DMS 273 treated with DMSO at 0.1 percent for 48 hours (cell line): ENCODE measurements around the gene ZNF467.

Experiments
- DNase-seq: peaks from one replicate; lab custom pipeline; 2025; lab: John Stamatoyannopoulos, UW

ZNF467 gene, protein sequence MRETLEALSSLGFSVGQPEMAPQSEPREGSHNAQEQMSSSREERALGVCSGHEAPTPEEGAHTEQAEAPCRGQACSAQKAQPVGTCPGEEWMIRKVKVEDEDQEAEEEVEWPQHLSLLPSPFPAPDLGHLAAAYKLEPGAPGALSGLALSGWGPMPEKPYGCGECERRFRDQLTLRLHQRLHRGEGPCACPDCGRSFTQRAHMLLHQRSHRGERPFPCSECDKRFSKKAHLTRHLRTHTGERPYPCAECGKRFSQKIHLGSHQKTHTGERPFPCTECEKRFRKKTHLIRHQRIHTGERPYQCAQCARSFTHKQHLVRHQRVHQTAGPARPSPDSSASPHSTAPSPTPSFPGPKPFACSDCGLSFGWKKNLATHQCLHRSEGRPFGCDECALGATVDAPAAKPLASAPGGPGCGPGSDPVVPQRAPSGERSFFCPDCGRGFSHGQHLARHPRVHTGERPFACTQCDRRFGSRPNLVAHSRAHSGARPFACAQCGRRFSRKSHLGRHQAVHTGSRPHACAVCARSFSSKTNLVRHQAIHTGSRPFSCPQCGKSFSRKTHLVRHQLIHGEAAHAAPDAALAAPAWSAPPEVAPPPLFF

DNA sequence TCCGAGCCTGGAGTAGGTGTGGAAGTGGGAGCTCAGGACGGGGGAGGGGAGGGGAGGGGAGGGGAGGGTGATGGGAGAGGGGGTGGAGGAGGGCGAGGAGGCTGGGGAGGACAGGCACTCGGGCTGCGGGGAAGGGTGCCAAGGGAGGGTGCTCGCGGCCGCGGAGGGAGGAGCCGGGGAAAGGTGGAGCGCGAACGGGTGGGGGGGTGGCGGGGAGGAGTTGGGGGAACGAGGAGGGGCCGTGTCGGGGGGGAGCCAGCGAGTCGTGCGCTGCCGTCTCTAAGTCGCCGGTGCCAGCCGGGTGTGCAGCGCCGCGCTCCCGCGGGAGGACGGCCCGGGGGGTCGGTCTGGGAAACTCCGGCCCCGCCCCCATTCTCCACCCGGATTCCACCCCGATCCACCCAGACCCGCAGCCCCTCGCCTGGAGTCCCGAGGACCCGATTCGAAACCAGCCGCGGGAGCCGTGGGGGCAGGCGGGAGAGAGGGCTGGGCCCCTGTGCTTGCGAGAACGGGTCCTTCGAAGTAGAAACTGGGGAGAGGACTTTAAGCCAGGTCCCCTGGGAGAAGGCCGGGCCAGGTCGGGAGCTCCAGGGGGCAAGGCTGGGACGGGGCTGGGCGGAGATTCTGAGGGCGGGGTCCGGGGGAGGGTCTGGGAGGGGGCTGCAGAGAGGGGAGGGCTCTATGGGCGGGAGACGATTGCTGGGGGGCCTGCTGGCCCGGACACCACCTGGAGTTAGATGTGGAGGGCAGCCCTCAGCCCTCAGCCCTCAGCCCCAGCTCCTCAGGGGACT, at the start of gene ZNF467:
Gene ZNF467 (minus strand): TSS at position 143 of the 791 bp plus-strand sequence. CDS start 2,556 bp downstream, outside the sequence.
- no peak for DNase-seq

DNA sequence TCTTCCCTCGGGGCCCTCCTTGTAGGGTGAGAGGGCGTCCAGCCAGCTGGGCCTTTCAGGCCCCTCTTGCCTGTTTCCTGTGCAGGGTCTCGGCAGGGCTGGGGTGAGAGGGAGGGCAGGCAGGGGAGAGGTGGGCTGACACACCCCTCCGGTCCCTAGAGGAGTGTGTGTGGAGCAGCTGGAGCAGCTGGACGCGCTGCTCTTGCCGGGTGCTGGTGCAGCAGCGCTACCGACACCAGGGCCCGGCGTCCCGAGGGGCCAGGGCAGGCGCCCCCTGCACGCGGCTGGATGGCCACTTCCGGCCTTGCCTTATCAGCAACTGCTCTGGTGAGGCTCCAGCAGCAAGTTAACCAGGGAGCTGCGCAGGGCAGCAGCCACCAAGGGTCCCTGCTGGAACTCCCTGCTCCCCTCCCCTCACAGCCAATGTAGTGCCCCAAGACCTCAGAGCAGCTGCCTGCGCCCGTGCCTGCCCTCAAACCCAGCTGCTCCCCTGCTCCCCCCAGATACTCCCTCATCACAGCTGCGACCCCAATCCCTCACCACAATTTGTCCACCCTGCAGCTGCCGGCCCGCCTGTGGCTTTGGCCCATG, 49.1 kb upstream of the ZNF467 start:
- DNase-seq: no peak

DNA sequence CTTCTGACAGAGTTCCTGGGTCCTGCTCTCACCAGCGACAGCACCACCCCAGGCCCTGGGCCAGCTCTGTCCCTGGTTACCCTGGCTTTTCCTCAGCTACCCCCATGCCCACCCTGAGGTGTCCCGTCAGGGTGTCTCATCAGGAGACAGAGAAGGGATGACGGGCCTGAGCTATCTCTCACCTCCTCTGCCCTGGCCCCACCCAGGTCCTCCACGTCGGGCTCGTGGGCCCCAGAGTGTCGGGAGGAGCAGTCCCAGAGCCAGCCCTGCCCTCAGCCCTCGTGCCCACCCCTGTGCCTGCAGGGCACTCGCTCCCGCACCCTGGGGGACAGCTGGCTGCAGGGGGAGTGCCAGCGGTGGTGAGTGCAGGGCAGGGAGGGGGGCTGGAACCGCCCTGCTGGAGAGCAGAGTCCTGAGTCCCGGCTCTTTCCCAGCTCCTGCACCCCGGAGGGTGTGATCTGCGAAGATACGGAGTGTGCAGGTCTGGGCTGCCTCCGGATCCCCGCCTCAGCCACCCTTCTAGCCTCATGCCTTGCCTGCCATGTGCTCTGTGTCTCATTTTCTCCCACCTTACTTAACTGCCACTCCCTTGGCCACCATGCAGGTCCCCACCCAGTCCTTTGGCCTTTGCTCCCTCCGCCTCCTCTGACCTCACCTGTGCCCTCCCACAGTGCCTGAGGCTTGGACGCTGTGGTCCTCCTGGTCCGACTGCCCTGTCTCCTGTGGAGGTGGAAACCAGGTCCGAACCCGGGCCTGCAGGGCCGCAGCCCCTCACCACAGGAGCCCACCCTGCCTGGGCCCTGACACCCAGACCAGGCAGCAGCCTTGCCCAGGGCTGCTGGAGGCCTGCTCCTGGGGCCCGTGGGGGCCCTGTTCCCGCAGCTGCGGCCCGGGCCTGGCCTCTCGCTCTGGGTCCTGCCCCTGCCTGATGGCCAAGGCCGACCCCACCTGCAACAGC, 48.1 kb upstream of the ZNF467 start:
- DNase-seq: no peak

DNA sequence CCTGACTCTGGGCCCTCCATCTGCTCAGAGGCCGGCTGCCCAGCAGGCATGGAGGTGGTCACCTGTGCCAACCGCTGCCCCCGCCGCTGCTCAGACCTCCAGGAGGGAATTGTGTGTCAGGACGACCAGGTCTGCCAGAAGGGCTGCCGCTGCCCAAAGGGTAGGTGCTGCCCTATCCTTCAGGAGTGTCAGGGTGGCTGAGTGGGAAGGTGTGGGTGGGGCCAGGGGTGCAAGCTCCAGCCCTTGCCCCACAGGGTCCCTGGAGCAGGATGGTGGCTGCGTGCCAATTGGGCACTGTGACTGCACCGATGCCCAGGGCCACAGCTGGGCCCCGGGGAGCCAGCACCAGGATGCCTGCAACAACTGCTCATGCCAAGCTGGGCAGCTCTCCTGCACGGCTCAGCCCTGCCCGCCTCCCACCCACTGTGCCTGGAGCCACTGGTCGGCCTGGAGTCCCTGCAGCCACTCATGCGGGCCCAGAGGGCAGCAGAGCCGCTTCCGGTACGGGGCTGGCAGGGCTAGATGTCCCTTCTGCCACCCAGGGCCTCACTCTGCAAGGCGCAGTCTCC, 47.3 kb upstream of the ZNF467 start:
- no peak for DNase-seq

DNA sequence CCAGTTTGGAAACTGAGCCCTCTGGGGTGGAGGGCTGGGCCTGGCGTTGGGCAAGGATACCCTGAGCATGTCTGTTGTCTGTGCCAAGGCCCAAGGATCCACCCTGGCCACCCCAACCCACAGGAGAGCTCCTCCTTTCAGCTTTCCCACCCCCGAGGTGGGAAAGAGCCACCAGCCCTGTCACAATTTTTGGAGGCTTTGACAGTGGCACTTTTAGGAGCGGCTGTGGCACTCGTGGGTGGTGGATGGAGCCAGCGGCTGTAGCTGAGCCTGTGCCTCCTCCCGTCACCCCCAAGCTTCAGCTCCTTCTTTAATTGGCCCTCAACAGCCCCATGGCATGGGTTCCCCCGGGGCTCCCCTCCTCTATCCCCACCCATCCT, 46.6 kb upstream of the ZNF467 start:
- no peak for DNase-seq

DNA sequence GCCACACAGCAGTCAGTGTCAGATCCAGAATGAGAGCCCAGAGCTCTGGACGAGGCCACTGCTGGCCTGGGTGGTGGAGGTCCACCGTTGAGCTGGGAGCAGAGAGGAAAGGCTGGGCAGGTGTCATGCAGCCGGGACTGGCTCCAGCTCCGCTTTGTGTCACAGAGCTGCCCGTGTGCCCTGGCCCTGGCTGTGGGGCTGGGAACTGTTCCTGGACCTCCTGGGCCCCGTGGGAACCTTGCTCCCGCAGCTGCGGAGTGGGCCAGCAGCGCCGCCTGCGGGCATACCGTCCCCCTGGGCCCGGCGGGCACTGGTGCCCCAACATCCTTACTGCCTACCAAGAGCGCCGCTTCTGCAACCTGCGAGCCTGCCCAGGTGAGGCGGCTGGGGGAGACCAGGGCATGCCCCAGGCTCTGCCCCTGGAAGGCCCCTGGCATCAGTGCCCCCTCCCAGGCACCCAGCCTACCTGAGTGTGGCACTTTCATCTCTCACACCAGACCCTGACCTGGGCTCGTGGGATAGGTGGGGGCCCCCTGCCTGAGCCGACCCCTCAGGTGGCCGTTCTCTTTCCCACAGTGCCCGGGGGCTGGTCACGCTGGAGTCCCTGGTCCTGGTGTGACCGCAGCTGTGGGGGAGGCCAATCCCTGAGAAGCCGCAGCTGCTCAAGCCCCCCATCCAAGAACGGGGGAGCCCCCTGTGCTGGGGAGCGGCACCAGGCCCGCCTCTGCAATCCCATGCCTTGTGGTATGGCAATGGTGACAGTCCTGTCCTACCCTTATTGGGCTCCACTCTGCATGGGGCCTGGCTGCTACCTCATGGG, 46.0 kb upstream of the ZNF467 start:
- no peak for DNase-seq

DNA sequence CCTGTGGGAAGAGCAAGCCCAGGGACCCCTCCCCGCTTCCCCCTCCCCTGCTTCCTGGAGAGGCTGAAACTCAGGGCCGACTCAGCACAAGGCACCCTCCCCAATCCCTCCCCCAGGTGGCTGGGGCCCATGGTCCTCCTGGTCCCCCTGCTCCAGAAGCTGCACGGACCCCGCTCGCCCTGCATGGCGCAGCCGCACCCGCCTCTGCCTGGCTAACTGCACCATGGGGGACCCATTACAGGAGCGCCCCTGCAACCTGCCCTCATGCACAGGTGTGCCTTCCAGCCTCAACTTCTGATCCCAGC, 45.1 kb upstream of the ZNF467 start:
- DNase-seq: no peak

DNA sequence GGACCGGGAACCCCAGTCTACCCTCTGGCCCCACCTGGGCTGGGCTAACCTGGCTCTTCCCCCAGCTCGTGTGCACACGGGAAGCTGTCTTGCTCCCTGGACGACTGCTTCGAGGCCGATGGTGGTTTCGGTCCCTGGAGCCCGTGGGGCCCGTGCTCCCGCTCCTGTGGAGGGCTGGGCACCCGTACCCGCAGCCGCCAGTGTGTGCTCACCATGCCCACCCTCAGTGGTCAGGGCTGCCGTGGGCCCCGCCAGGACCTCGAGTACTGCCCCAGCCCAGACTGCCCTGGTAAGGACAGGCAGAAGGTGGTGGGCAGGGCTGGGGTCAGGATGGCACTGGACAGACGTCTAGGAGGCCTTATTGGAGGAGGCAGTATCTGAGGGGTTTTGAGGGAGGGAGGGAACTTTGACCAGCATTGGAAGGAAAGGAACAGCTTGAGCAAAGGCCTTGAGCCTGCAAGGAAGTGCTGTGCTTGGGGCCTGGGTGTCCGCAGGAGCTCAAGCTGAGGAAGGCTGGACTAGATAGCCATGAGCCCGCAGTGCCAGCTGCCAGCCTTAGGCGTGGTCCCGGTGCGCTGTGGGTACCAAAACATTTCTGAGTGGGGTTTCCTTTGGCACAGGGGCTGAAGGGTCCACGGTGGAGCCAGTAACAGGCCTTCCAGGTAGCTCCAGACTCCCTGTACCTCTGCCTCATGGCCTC, 44.6 kb upstream of the ZNF467 start:
- DNase-seq: no peak

DNA sequence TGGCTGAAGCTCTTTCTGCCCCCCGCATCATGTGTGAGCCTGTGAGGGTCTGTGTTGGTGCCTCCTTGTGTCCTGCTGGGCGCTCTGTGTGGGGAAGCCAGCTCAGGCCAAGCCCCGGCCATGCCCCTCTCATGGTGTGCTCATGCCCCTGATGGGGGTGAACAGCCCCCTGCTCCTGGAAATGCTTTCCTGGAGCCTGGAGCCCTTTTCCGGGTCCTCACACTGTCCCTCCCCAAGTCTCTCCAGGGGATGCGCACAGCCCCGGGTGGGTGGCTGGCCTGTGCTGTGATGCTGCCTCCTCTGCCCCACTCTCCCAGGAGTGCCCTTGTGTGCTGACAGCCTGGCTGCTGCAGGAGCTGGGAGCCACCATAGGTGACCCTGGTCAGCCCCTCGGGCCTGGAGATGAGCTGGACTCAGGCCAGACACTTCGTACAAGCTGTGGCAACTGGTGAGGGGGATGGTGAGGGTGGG, 43.9 kb upstream of the ZNF467 start:
- no peak for DNase-seq

DNA sequence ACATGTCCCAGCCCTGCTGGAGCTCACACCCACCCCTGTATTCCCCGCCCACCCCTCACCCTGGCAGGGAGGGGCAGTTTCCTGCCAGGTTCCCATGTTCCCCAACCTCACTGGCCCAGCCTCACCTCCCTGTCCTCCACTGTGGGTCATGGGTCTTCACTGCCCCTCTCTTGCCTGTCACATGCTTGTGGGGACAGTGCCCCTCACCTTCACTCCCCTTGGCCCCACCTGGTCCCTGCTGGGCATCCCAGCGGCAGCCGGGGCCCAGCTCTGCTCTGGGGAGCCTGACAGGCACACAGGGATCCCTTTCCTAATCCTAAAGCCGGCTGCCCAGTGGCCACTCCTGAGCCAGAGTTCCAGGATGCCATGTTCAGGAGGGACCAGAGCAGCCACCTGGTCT, 43.4 kb upstream of the ZNF467 start:
- no peak for DNase-seq

DNA sequence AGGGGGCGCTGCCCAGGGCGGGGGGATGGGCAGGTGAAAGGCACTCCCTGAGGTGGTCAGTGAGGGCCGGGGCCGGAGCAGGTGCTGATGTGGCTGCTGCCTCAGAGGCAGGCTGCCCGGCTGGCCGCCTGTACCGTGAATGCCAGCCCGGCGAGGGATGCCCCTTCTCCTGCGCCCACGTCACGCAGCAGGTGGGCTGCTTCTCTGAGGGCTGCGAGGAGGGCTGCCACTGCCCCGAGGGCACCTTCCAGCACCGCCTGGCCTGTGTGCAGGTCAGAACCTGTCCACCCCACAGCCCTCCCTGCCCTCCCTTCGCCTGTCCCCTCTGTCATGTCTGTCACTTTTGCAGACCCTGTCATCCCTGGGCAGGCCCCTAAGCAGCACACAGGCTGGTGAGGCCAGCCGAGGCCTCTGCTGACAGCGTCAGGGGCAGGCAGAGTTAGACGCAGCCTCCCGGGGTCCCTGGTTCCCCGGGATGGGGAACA, 42.9 kb upstream of the ZNF467 start:
- DNase-seq: no peak

DNA sequence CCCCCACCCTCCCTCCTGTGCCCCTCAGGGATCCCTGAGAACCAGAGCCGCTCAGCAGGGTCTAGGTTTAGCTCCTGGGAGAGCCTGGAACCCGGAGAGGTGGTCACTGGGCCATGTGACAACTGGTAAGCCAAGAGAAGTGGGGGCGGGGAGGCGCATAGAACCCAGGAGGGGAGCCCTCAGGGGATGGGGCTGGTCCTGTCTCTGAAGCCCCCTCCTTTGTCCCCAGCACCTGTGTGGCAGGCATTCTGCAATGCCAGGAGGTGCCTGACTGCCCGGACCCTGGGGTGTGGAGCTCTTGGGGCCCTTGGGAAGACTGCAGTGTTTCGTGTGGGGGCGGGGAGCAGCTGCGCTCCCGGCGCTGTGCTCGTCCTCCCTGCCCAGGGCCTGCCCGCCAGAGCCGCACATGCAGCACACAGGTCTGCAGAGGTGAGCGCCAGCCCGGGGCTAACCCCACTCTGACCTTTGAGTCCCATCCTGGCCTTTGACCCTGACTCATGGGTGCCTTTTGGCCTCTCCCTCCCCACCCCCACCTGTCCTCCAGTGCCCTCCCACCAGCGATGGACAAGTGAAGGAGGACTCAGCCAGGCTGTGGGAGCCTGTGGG, 42.4 kb upstream of the ZNF467 start:
- DNase-seq: no peak

DNA sequence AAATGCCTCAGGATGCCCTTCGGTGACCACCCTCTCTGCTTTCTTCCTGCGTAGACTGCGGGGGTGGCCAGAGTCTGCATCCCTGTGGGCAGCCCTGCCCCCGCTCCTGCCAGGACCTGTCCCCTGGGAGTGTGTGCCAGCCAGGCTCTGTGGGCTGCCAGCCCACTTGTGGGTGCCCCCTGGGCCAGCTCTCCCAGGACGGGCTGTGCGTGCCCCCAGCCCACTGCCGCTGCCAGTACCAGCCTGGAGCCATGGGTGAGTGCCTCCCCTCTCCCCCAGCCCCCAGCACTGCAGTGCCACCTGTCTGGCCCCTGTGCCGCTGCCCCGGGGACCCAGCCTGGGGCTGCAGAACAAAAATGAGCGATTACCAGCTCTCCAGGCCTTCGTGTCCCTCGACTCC, 41.7 kb upstream of the ZNF467 start:
- DNase-seq: no peak

DNA sequence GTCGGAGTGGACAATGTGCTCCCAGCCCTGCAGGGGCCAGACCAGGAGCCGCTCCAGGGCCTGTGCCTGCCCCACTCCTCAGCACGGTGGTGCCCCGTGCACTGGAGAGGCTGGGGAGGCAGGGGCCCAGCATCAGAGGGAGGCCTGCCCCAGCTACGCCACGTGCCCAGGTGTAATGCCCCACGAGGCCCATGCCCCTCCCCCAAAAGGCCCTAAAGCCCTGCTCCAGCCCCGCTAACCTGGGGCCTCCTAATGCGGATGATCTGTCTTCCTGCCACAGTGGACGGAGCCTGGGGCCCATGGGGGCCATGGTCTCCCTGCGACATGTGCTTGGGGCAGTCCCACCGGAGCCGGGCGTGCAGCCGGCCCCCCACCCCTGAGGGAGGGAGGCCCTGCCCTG, 41.1 kb upstream of the ZNF467 start:
- no peak for DNase-seq

DNA sequence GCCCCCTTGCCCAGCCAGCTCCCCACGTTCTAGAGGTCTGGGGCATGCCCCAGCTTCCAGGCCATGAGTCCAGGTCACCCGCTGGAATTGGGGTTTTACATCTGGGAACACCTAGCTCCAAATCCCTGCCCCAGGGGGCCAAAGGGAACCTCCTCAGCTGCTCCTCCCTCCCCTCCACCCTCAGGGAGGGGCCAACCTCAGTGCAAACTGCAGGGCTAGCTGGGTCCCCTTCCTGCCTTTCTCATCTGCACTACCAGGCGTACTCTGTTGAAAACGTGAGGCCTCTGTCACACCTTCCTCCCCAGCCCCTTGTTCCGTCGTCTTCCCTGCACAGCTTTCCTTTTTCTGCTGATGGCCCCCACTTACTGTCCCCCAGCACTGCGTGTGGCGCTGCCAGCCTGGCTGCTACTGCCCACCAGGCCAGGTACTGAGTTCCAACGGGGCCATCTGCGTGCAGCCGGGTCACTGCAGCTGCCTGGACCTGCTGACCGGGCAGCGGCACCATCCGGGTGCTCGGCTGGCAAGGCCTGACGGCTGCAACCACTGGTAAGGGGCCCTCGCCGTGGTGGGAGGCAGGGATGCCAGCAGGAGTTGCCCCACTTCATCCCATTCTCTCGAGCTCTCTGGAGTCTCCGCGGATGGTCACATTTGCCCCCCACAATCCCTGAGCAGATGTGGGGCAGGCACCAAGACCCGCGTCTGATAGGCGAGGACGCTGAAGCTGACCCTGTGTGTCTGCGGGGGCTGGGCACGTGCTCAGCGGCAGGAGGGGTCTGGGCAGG, 40.1 kb upstream of the ZNF467 start:
- DNase-seq: no peak

DNA sequence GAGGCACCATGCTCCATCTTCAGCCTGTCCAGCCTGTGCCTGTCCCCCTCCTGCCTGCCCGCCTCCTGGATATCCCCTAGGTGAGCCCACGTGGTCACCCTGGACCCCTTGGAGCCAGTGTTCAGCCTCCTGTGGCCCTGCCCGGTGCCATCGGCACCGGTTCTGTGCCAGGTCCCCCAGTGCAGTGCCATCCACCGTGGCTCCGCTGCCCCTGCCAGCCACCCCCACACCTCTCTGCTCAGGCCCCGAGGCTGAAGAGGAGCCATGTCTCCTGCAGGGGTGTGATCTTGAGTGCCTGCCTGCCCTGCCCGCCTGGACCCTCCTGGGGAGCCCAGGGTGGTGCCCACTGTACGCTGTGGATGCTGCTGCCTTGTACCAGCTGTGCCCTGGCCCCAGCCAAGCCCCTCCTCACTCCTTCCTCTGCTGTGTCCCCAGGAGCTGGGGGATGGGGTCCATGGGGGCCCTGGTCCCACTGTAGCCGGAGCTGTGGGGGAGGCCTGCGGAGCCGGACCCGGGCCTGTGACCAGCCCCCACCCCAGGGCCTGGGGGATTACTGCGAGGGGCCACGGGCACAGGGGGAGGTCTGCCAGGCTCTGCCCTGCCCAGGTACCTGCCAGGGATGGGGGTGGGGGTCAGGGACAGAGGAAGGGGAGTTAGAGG, 38.6 kb upstream of the ZNF467 start:
- DNase-seq: no peak

DNA sequence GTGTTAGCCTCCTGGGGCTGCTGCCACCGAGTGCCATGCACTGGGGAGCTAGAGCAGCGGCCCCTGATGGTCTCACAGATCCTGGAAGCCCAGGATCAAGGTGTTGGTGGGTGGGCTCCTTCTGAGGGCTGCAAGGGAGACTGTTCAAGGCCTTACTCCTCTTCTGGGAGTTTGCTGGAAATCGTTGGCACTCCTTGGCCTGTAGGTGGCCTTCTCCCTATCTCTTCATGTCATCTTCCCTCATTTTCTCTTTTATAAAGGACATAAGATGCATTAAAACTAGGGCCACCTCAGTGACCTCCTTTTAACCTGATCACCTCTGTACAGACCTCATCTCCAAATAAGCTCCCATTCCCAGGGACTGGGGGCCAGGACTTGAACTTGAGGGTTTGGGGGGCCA, 37.8 kb upstream of the ZNF467 start:
- DNase-seq: no peak

DNA sequence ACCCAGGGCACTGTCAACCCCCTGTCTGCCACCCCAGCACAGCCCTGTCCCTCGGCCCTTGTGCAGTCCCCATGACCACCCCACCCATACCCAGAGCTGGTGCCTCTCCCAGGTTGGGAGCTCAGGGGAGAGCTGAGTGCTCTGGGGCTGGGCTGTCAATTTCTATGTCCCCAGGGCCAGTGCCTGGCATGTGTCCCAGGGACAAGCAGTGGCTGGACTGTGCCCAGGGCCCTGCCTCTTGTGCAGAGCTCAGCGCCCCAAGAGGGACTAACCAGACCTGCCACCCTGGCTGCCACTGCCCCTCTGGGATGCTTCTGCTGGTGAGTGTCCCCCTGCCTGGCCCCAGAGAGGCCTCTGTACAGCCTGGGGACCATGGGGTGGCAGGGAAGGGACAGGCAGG, 35.8 kb upstream of the ZNF467 start:
- DNase-seq: no peak
